Measurements from ENCODE around the gene CNTF. TPM values are rescaled to one million over a fixed set of nuclear protein-coding genes. Genes with fewer than 3 reads are reported as not detected.

The CNTF gene
- total and polyA plus RNA-seq, 3 experiments from 2014 or later = 2.9 to 3.4 TPM; not detected in 1

- CTCF ChIA-PET = no interaction called here
- no peak overlapping the region for H3K4me3 Mint-ChIP-seq
These were observed 36.9 kb downstream of the CNTF start for GRCh38 chr11:58659404-58659803.

GRCh38 chr11:58659910-58660570 lies 37.6 kb downstream of the CNTF start:
- Mint-ChIP-seq H3K27me3 (peaks cover 12 to 26% of the 10 kb centered on the region in 2 donors), H3K9me3 (no peaks in the 10 kb centered on the region), H3K4me3 (no peak overlapping the region), H3K4me1 (no peaks in the 10 kb centered on the region), H3K36me3 (no peaks in the 10 kb centered on the region), H3K27ac (no peak overlapping the region)
- no peaks in the 10 kb centered on the region for H3K9me3 ChIP-seq (ENCODE audit: low read length)
- no peak overlapping the region for H3K27ac ChIP-seq (ENCODE audit: low read depth, low read length)
- DNase-seq = no peak
- H3K4me3 ChIP-seq (ENCODE audit: low read length) = no peak overlapping the region
- H3K27me3 ChIP-seq (ENCODE audit: insufficient read depth, low read length, poor library complexity, severe bottlenecking) = no peaks in the 10 kb centered on the region
- no peaks in the 10 kb centered on the region for H3K36me3 ChIP-seq (ENCODE audit: insufficient read depth, low read length)
- POLR2A ChIA-PET = no interaction called here
- CTCF ChIA-PET = no interaction called here
- no peaks in the 10 kb centered on the region for H3K4me1 ChIP-seq (ENCODE audit: insufficient read depth, low read length)

More at GRCh38 chr11:58659404-58659803, 36.9 kb downstream of the CNTF start:
- no peak overlapping the region for H3K27ac ChIP-seq (ENCODE audit: low read depth, low read length)
- POLR2A ChIA-PET = no interaction called here
- no peaks in the 10 kb centered on the region for H3K9me3 ChIP-seq (ENCODE audit: low read length)
- H3K27me3 ChIP-seq (ENCODE audit: insufficient read depth, low read length, poor library complexity, severe bottlenecking) = no peaks in the 10 kb centered on the region
- no peak overlapping the region for H3K4me3 ChIP-seq (ENCODE audit: low read length)
- no peak for DNase-seq
- no peak overlapping the region for H3K27ac Mint-ChIP-seq
- no peaks in the 10 kb centered on the region for H3K36me3 ChIP-seq (ENCODE audit: insufficient read depth, low read length)
- no peaks in the 10 kb centered on the region for H3K4me1 ChIP-seq (ENCODE audit: insufficient read depth, low read length)
- no peaks in the 10 kb centered on the region for H3K36me3 Mint-ChIP-seq
- H3K9me3 Mint-ChIP-seq = no peaks in the 10 kb centered on the region
- peaks cover 0 to under 1% (median under 1%) of the 10 kb centered on the region in 3 donors for H3K4me1 Mint-ChIP-seq
- peaks cover 9 to 24% of the 10 kb centered on the region in 2 donors for H3K27me3 Mint-ChIP-seq

GRCh38 chr11:58671983-58672633 lies 49.6 kb downstream of the CNTF start:
- ChIA-PET POLR2A (no interaction called here), CTCF (interaction anchor here (0.7 kb wide), 1 partner anchor 42 kb away, joined by 3 read pairs; no protein-coding TSS in a partner anchor)
- H3K36me3 ChIP-seq (ENCODE audit: insufficient read depth, low read length) = no peaks in the 10 kb centered on the region
- H3K27ac ChIP-seq (ENCODE audit: low read depth, low read length) = no peak overlapping the region
- Mint-ChIP-seq H3K27me3 (no peaks in the 10 kb centered on the region), H3K27ac (peak overlapping the region in 1 of 8 donors; percentile 32), H3K4me1 (no peaks in the 10 kb centered on the region), H3K36me3 (no peaks in the 10 kb centered on the region), H3K9me3 (no peaks in the 10 kb centered on the region), H3K4me3 (no peak overlapping the region)
- H3K4me3 ChIP-seq (ENCODE audit: low read length) = no peak overlapping the region
- H3K4me1 ChIP-seq (ENCODE audit: insufficient read depth, low read length) = no peaks in the 10 kb centered on the region
- no peaks in the 10 kb centered on the region for H3K27me3 ChIP-seq (ENCODE audit: insufficient read depth, low read length, poor library complexity, severe bottlenecking)
- no peak for DNase-seq
- H3K9me3 ChIP-seq (ENCODE audit: low read length) = no peaks in the 10 kb centered on the region

- Histone ChIP-seq H3K27ac (ENCODE audit: low read depth, low read length) (no peak overlapping the region), H3K36me3 (ENCODE audit: insufficient read depth, low read length) (no peaks in the 10 kb centered on the region), H3K4me1 (ENCODE audit: insufficient read depth, low read length) (no peaks in the 10 kb centered on the region), H3K27me3 (ENCODE audit: insufficient read depth, low read length, poor library complexity, severe bottlenecking) (no peaks in the 10 kb centered on the region), H3K9me3 (ENCODE audit: low read length) (no peaks in the 10 kb centered on the region), H3K4me3 (ENCODE audit: low read length) (no peak overlapping the region)
- Mint-ChIP-seq H3K4me3 (no peak overlapping the region), H3K4me1 (no peaks in the 10 kb centered on the region), H3K27me3 (peaks cover 2 to 15% of the 10 kb centered on the region in 2 donors), H3K9me3 (no peaks in the 10 kb centered on the region), H3K27ac (no peak overlapping the region), H3K36me3 (no peaks in the 10 kb centered on the region)
- no peak for DNase-seq
- ChIA-PET POLR2A (no interaction called here), CTCF (interaction anchor here (1.0 to 1.3 kb wide), 5 partner anchors 39 to 114 kb away, joined by 3 to 4 read pairs (median 3); no protein-coding TSS in a partner anchor)
These were observed 52.1 kb downstream of the CNTF start for GRCh38 chr11:58674609-58675008.

Other genes starting within 250 kb of the CNTF start
- gene OR5B3, start 215.8 kb upstream of the CNTF start, total RNA-seq = not detected
- gene OR5B3, start 215.8 kb upstream of the CNTF start, polyA plus RNA-seq = not detected
- not detected for gene OR5B2, start 194.5 kb upstream of the CNTF start, total RNA-seq
- gene OR5B2, start 194.5 kb upstream of the CNTF start, polyA plus RNA-seq = not detected
- gene OR5B12, start 180.4 kb upstream of the CNTF start, total RNA-seq = under 1 TPM in 1 of 2 experiments, not detected in 1; 0.20 TPM
- not detected for gene OR5B12, start 180.4 kb upstream of the CNTF start, polyA plus RNA-seq
- gene OR5B21, start 114.6 kb upstream of the CNTF start, total RNA-seq = under 1 TPM; 0.42 to 0.55 TPM
- gene OR5B21, start 114.6 kb upstream of the CNTF start, polyA plus RNA-seq = not detected
- 100 to 1,000 TPM; 168 to 175 TPM for gene LPXN, start 46.8 kb upstream of the CNTF start, total RNA-seq
- gene LPXN, start 46.8 kb upstream of the CNTF start, polyA plus RNA-seq = 264 TPM
- 10 to 100 TPM; 61.0 to 61.7 TPM for gene ZFP91, start 43.6 kb upstream of the CNTF start, total RNA-seq
- gene ZFP91, start 43.6 kb upstream of the CNTF start, polyA plus RNA-seq = 6.9 TPM
- not detected for gene GLYAT, start 109.3 kb downstream of the CNTF start, total RNA-seq
- not detected for gene GLYAT, start 109.3 kb downstream of the CNTF start, polyA plus RNA-seq
- gene GLYATL2, start 222.0 kb downstream of the CNTF start, total RNA-seq = not detected
- gene GLYATL2, start 222.0 kb downstream of the CNTF start, polyA plus RNA-seq = not detected